Retinal pigment epithelial cell (primary cell): ENCODE data around the gene SERTM1.

Source experiments
- DNase-seq: peaks from one replicate; pipeline ENCODE4 v3.0.0-alpha.2; 2010; ENCODE audit warnings: low read depth
- H3K4me3 ChIP-seq: 2 replicates; pipeline ENCODE4 v1.5.1; 2011; ENCODE audit warnings: mild to moderate bottlenecking, low read length, control low read depth, moderate library complexity
- TF ChIP-seq, protein P1 (sequence below): conservative IDR thresholded peaks from 2 replicates; pipeline ENCODE4 v1.5.1; 2011; ENCODE audit warnings: low read depth, low read length, control low read depth, inconsistent platforms

The SERTM1 gene

DNA sequence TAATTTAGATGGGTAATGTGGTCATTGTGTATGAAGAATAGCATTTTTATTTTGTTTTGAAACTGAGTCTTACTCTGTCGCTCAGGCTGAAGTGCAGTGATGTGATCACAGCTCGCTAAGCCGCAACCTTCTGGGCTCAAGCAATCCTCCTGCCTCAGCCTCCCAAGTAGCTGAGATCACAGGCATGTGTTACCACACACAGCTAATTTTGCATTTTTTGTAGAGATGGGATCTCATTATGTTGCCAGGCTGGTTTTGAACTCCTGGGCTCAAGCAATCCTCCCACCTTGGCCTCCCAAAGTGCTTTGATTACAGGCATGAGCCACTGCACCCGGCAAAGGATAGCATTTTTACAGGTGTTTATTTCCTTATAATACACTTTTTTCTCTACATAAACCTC lies 36.6 kb downstream of the SERTM1 start:
- no peak overlapping the region for H3K4me3 ChIP-seq
- no peak for DNase-seq
- TF ChIP-seq, protein P1, sequence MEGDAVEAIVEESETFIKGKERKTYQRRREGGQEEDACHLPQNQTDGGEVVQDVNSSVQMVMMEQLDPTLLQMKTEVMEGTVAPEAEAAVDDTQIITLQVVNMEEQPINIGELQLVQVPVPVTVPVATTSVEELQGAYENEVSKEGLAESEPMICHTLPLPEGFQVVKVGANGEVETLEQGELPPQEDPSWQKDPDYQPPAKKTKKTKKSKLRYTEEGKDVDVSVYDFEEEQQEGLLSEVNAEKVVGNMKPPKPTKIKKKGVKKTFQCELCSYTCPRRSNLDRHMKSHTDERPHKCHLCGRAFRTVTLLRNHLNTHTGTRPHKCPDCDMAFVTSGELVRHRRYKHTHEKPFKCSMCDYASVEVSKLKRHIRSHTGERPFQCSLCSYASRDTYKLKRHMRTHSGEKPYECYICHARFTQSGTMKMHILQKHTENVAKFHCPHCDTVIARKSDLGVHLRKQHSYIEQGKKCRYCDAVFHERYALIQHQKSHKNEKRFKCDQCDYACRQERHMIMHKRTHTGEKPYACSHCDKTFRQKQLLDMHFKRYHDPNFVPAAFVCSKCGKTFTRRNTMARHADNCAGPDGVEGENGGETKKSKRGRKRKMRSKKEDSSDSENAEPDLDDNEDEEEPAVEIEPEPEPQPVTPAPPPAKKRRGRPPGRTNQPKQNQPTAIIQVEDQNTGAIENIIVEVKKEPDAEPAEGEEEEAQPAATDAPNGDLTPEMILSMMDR, result no peak

DNA sequence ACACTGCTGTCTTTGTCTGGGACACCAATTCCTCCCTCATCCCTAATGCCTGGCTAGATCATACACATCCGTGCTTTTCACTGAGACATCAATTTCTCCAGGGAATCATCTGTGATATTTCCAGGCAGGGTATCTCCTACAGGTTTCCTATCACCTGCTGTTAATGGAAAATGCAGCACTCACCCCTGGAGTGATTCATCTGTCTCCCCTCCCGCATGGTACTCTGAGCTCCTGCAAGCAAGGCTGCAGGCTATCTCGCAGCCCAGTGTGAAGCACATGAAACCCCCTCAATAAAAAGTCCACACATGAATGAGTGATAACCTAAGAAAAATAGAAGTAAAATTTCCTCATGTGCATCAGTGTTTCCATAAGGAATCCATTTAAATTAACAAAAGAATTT lies 38.5 kb downstream of the SERTM1 start:
- no peak for DNase-seq
- no peak overlapping the region for H3K4me3 ChIP-seq
- TF ChIP-seq, protein P1, result no peak

DNA sequence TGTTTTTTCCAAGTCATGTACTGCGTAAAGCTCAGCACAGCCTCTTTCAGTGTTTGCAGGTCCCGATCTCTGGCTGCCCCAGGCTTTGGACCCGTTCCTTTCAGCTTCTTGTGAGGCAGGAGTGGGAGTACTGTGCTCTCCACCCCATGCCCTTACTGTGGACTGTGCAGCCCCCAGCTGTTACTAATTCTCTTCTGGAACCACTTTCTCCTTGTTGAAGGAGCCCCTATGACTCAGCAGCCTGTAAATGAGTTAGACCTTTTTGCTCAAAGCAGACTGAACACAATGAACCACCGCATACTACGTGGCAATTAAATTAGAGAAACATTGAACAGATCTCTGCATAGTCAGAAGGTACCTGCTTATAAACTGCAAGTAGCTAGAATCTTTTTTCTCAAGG lies 39.0 kb downstream of the SERTM1 start:
- DNase-seq, result no peak
- TF ChIP-seq, protein P1, result no peak
- no peak overlapping the region for H3K4me3 ChIP-seq

DNA sequence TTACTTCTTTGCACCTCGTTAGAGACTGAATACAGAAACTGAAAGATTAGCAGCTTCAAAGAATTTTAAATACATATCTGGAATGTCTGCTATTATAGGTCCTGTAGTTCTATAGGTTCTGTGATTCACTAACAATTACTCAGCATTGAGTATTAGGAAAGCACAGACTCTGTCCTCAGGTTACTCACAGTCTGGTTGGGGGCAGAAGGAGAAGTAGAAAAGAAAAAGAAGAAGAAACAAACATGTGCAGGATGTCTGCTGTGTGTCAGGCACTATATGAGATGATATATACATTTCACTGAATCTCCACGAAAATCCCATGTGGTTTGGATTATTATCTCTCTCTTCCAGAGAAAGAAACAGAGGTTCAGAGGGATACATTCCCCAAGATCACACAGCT lies 40.1 kb downstream of the SERTM1 start:
- DNase-seq, result no peak
- TF ChIP-seq, protein P1, result no peak
- no peak overlapping the region for H3K4me3 ChIP-seq

DNA sequence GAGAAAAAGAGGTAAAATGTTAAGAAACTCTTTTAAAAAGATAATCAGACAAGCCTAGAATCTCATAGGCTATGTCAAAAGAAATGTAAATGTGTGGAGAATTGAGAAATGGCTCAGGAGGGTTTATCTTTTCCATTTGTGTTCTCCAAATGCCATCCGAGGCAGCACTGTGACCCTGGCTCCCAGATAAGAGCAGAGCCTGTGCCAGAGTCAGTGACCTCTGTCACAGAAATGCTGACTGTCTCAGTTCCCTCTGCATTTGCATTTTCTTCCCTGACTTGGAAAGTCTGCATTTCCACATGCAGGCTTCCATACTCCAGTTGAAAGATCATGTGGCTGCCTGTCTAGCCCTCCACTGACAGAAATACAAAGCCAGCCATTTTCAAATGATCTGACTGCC lies 42.0 kb downstream of the SERTM1 start:
- no peak overlapping the region for H3K4me3 ChIP-seq
- TF ChIP-seq, protein P1, result no peak
- DNase-seq, result no peak

DNA sequence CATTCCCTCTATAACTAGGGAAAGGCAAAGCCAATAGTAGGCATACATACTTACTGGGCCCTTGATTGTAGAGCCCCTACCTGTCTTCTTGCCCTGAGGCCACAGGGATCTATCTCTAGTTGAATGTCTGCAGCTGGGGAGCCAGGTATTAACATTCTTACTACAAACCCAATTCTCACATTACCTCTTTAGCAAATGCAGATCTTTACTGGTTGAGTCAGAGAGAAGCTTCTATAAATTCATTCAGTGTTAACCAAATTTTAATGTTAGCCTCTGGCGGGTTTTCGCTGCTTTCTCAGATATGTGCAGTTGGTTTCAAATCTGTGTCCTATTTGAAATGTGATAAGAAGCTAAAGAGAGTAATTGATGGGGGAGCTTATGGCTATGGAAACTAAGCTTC lies 43.2 kb downstream of the SERTM1 start:
- DNase-seq, result no peak
- no peak overlapping the region for H3K4me3 ChIP-seq
- TF ChIP-seq, protein P1, result no peak

DNA sequence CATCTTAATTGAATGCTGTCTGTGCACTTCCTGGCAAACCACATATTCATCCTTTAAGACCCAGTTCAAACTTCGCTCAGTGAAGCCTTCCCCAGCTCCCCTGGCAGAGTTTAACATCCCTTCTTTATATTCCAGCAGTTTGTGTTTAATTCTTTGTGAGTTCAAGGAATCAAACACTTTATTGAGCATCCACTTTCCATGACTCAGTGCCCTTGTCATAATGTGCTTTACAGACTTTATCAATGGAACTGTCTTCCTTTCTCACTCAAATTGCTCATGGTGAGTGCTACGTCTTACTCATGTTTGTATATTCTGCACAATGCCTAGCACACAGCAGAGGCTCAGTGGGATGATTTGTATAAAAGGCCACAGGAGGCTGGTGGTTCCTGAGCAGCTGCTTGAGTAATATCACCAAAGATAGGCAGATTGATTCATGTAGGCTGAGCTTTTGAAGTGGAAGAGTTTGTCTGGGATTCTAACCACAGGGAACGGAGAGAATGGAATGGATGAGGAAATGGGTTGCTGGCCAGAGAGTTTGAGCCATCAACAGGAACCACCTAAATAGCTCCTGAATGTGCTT lies 44.2 kb downstream of the SERTM1 start:
- no peak for DNase-seq
- no peak overlapping the region for H3K4me3 ChIP-seq
- TF ChIP-seq, protein P1, result no peak
